Activated gamma-delta T cell treated with anti-CD3 and anti-CD28 coated beads, Interleukin-2, amount 50 U/mL, for 16 hours (primary cell): ENCODE data around the gene PKD2L2.
"Not testable (repeated sequence)": the region's sequence is repeated elsewhere in the genome, so short reads cannot be mapped to it uniquely, and the experiment has no call there.

ENCODE experiments used
- DNase-seq: peaks from one replicate; pipeline ENCODE4 v3.0.0-alpha.2; 2020; ENCODE audit warnings: low read depth

PKD2L2 gene

GRCh38 chr5:137888466-137888862 is 793 bp upstream of the PKD2L2 start:
- DNase-seq = no peak

- no peak for DNase-seq
Observed at GRCh38 chr5:137890845-137891244, 1.6 kb downstream of the PKD2L2 start.

- DNase-seq = no peak
Observed at GRCh38 chr5:137891849-137892248, 2.6 kb downstream of the PKD2L2 start.

GRCh38 chr5:137894586-137894985 is 5.3 kb downstream of the PKD2L2 start:
- DNase-seq = no peak

GRCh38 chr5:137896560-137896959 is 7.3 kb downstream of the PKD2L2 start:
- DNase-seq = no peak

GRCh38 chr5:137899493-137899892 is 10.2 kb downstream of the PKD2L2 start:
- no peak for DNase-seq

- no peak for DNase-seq
Observed at GRCh38 chr5:137901011-137901817, 12.0 kb downstream of the PKD2L2 start.

- no peak for DNase-seq
Observed at GRCh38 chr5:137902408-137903133, 13.3 kb downstream of the PKD2L2 start.

GRCh38 chr5:137914758-137915157 is 25.5 kb downstream of the PKD2L2 start:
- DNase-seq = no peak

- no peak for DNase-seq
Observed at GRCh38 chr5:137916923-137917322, 27.7 kb downstream of the PKD2L2 start.

- DNase-seq = no peak
Observed at GRCh38 chr5:137921931-137922330, 32.7 kb downstream of the PKD2L2 start.

- no peak for DNase-seq
Observed at GRCh38 chr5:137923856-137924255, 34.6 kb downstream of the PKD2L2 start.

- no peak for DNase-seq
Observed at GRCh38 chr5:137932800-137933199, 43.5 kb downstream of the PKD2L2 start.

- no peak for DNase-seq
Observed at GRCh38 chr5:137933491-137933911, 44.2 kb downstream of the PKD2L2 start.

- DNase-seq = no peak
Observed at GRCh38 chr5:137935190-137935589, 45.9 kb downstream of the PKD2L2 start.

GRCh38 chr5:137935694-137936093 is 46.4 kb downstream of the PKD2L2 start:
- no peak for DNase-seq

- no peak for DNase-seq
Observed at GRCh38 chr5:137937994-137938750, 48.9 kb downstream of the PKD2L2 start.

GRCh38 chr5:137938751-137939143 is 49.5 kb downstream of the PKD2L2 start:
- DNase-seq = no peak

GRCh38 chr5:137939331-137939730 is 50.1 kb downstream of the PKD2L2 start:
- no peak for DNase-seq

- not testable (repeated sequence) for DNase-seq
Observed at GRCh38 chr5:137944280-137944679, 55.0 kb downstream of the PKD2L2 start.

- no peak for DNase-seq
Observed at GRCh38 chr5:137945825-137946224, 56.6 kb downstream of the PKD2L2 start.

GRCh38 chr5:137954131-137954879 is 65.0 kb downstream of the PKD2L2 start:
- DNase-seq = no peak
